Caco-2 (cell line): ENCODE measurements around the gene KMT2C. TPM values are rescaled to one million over a fixed set of nuclear protein-coding genes. Genes with fewer than 3 reads are reported as not detected.

Source experiments
- BruUV-seq: library from RNA; stranded (reverse); fragments of 400-500 nt; replicated peaks from 2 replicates; lab custom pipeline; 2021; lab: Mats Ljungman, UMichigan
- CTCF ChIA-PET: fragments of 300-600 bp; sonication (Branson Sonifier 250); formaldehyde crosslinking; loops from one replicate; lab custom pipeline; 2022; ENCODE audit warnings: antibody characterized with exemption; lab: Charles Lee
- POLR2A ChIA-PET: fragments of 300-600 bp; sonication (Branson Sonifier 250); formaldehyde crosslinking; loops from one replicate; lab custom pipeline; 2022; ENCODE audit warnings: antibody characterized with exemption; lab: Charles Lee
- DNase-seq, 2 experiments: peaks; one replicate each; pipeline versions ENCODE4 v3.0.0 to v3.0.0-alpha.2; 2020 to 2022
- H3K27me3 ChIP-seq: replicated peaks from 2 replicates; pipeline ENCODE4 v1.6.0; 2011; ENCODE audit warnings: low read length; ENCODE audit not compliant: control insufficient read depth, insufficient read depth
- H3K36me3 ChIP-seq: 2 replicates; pipeline ENCODE4 v1.5.1; 2011; ENCODE audit warnings: low read length; ENCODE audit not compliant: control insufficient read depth, insufficient read depth
- H3K4me1 ChIP-seq: fragments of 250-450 bp; sonication (Bioruptor Pico); 2 replicates; pipeline ENCODE4 v1.5.1; 2020; ENCODE audit warnings: mild to moderate bottlenecking
- H3K4me3 ChIP-seq: 2 replicates; pipeline ENCODE4 v1.5.1; 2011; ENCODE audit warnings: low read depth, mild to moderate bottlenecking, control low read depth, low read length
- H3K9me3 ChIP-seq: fragments of 250-450 bp; sonication (Bioruptor Pico); 2 replicates; pipeline ENCODE4 v1.5.1; 2020; ENCODE audit warnings: mild to moderate bottlenecking, moderate library complexity
- H3K27ac Mint-ChIP-seq: one replicate; pipeline ENCODE4 v1.8.0; 2022; ENCODE audit warnings: mixed read lengths; ENCODE audit not compliant: unreplicated experiment
- H3K27me3 Mint-ChIP-seq: one replicate; pipeline ENCODE4 v1.8.0; 2022; ENCODE audit warnings: mixed read lengths; ENCODE audit not compliant: insufficient read depth, unreplicated experiment
- H3K36me3 Mint-ChIP-seq: one replicate; pipeline ENCODE4 v1.8.0; 2022; ENCODE audit warnings: mild to moderate bottlenecking, mixed read lengths; ENCODE audit not compliant: insufficient read depth, unreplicated experiment
- H3K4me1 Mint-ChIP-seq: one replicate; pipeline ENCODE4 v1.8.0; 2022; ENCODE audit warnings: low read depth, mixed read lengths; ENCODE audit not compliant: unreplicated experiment
- H3K4me3 Mint-ChIP-seq: one replicate; pipeline ENCODE4 v1.8.0; 2022; ENCODE audit warnings: mild to moderate bottlenecking, moderate library complexity, mixed read lengths; ENCODE audit not compliant: unreplicated experiment
- H3K9me3 Mint-ChIP-seq: one replicate; pipeline ENCODE4 v1.8.0; 2022; ENCODE audit warnings: mixed read lengths; ENCODE audit not compliant: unreplicated experiment
- CTCF ChIP-seq, 2 experiments: fragments of 200-600 bp in 1 of 2; IDR thresholded peaks; 1 replicate in 1 of 2; 2 replicates in 1 of 2; pipeline versions ENCODE4 v1.5.1 to v1.8.0; 2011 to 2022; ENCODE audit warnings: antibody characterized with exemption in 1 of 2, control low read depth in 1 of 2, inconsistent platforms in 1 of 2, low read depth in 1 of 2, low read length in 1 of 2, mild to moderate bottlenecking in 1 of 2, moderate library complexity in 1 of 2; ENCODE audit not compliant: insufficient read depth in 1 of 2, severe bottlenecking in 1 of 2, unreplicated experiment in 1 of 2
- intact Hi-C: fragments of 100-400 bp; cut with micrococcal nuclease; formaldehyde crosslinking; loops from one replicate; pipeline ENCODE4 v1.10.0; 2022; ENCODE audit not compliant: unreplicated experiment
- total RNA-seq: library from RNA; stranded (reverse); gene quantifications from 2 replicates; pipeline ENCODE4 v1.2.3, GENCODE V29; 2022

Gene KMT2C
- total RNA-seq, 1 experiment from 2014 or later, result 59.5 TPM

GRCh38 chr7:152097330-152097729 lies 338.5 kb downstream of the KMT2C start:
- POLR2A ChIA-PET, result no interaction called here
- no peak overlapping the region for H3K4me3 Mint-ChIP-seq
- no TSS peak for BruUV-seq
- Histone ChIP-seq H3K36me3 (no peaks in the 10 kb centered on the region), H3K9me3 (no peaks in the 10 kb centered on the region), H3K27me3 (no peaks in the 10 kb centered on the region), H3K4me1 (peaks cover 27% of the 10 kb centered on the region), H3K4me3 (no peak overlapping the region)
- TF ChIP-seq CTCF (IDR thresholded peaks at IDR 0.05; ENCODE audit: insufficient read depth in 1 of 2, low read depth in 1 of 2, low read length in 1 of 2, severe bottlenecking in 1 of 2, unreplicated experiment in 1 of 2), result no peak
- no peak for DNase-seq
- peaks cover 12% of the 10 kb centered on the region for H3K36me3 Mint-ChIP-seq
- intact Hi-C loops, result no loop called here
- CTCF ChIA-PET, result no interaction called here
- peaks cover 17% of the 10 kb centered on the region for H3K4me1 Mint-ChIP-seq
- H3K27ac Mint-ChIP-seq, result no peak overlapping the region
- H3K9me3 Mint-ChIP-seq, result no peaks in the 10 kb centered on the region
- no peaks in the 10 kb centered on the region for H3K27me3 Mint-ChIP-seq

- H3K9me3 Mint-ChIP-seq, result no peaks in the 10 kb centered on the region
- H3K4me1 Mint-ChIP-seq, result peaks cover 9% of the 10 kb centered on the region
- Histone ChIP-seq H3K9me3 (no peaks in the 10 kb centered on the region), H3K27me3 (no peaks in the 10 kb centered on the region), H3K4me3 (no peak overlapping the region), H3K36me3 (no peaks in the 10 kb centered on the region; the same call in 1 of the 2 replicates), H3K4me1 (peaks cover 24% of the 10 kb centered on the region)
- ChIA-PET POLR2A (no interaction called here), CTCF (no interaction called here)
- no peak for TF ChIP-seq CTCF (IDR thresholded peaks at IDR 0.05; ENCODE audit: insufficient read depth in 1 of 2, low read depth in 1 of 2, low read length in 1 of 2, severe bottlenecking in 1 of 2, unreplicated experiment in 1 of 2)
- no TSS peak for BruUV-seq
- peaks cover 12% of the 10 kb centered on the region for H3K36me3 Mint-ChIP-seq
- no peak overlapping the region for H3K27ac Mint-ChIP-seq
- H3K4me3 Mint-ChIP-seq, result no peak overlapping the region
- intact Hi-C loops, result no loop called here
- no peaks in the 10 kb centered on the region for H3K27me3 Mint-ChIP-seq
- DNase-seq, result no peak
Measured at GRCh38 chr7:152095771-152096170, 340.0 kb downstream of the KMT2C start.

- Mint-ChIP-seq H3K27ac (no peak overlapping the region), H3K27me3 (no peaks in the 10 kb centered on the region), H3K4me3 (no peak overlapping the region), H3K4me1 (peaks cover 7% of the 10 kb centered on the region), H3K36me3 (peaks cover 11% of the 10 kb centered on the region), H3K9me3 (no peaks in the 10 kb centered on the region)
- POLR2A ChIA-PET, result no interaction called here
- BruUV-seq, result no TSS peak
- no peak for DNase-seq
- H3K27me3 ChIP-seq, result no peaks in the 10 kb centered on the region
- peaks cover 3% of the 10 kb centered on the region for H3K9me3 ChIP-seq
- TF ChIP-seq CTCF (IDR thresholded peaks at IDR 0.05; ENCODE audit: insufficient read depth in 1 of 2, low read depth in 1 of 2, low read length in 1 of 2, severe bottlenecking in 1 of 2, unreplicated experiment in 1 of 2), result no peak
- H3K36me3 ChIP-seq, result no peaks in the 10 kb centered on the region; the same call in 1 of the 2 replicates
- intact Hi-C loops, result no loop called here
- H3K4me3 ChIP-seq, result no peak overlapping the region
- H3K4me1 ChIP-seq, result peaks cover 16% of the 10 kb centered on the region; the same call in 1 of the 2 replicates
- CTCF ChIA-PET, result no interaction called here
Measured at GRCh38 chr7:152093717-152094116, 342.1 kb downstream of the KMT2C start.
